HG02798 (cell line): ENCODE results near the gene RYR2.

Experiments used
- ATAC-seq: cut with Tn5 transposase; IDR thresholded peaks from one replicate; pipeline ENCODE4 v1.9.1; 2021; ENCODE audit warnings: mild to moderate bottlenecking; ENCODE audit not compliant: unreplicated experiment, poor library complexity

The RYR2 gene

GRCh38 chr1:237737938-237738610, 696.1 kb downstream of the RYR2 start:
- no peak for ATAC-seq

- no peak for ATAC-seq
Observed at GRCh38 chr1:237740846-237741245, 698.9 kb downstream of the RYR2 start.

- ATAC-seq, result no peak
Observed at GRCh38 chr1:237745545-237745944, 703.6 kb downstream of the RYR2 start.

- no peak for ATAC-seq
Observed at GRCh38 chr1:237748171-237748960, 706.4 kb downstream of the RYR2 start.

GRCh38 chr1:237749122-237749521, 707.1 kb downstream of the RYR2 start:
- no peak for ATAC-seq

- ATAC-seq, result no peak
Observed at GRCh38 chr1:237751090-237751489, 709.1 kb downstream of the RYR2 start.

- no peak for ATAC-seq
Observed at GRCh38 chr1:237754627-237755026, 712.6 kb downstream of the RYR2 start.

GRCh38 chr1:237756304-237756967, 714.5 kb downstream of the RYR2 start:
- ATAC-seq, result no peak

GRCh38 chr1:237759377-237759776, 717.4 kb downstream of the RYR2 start:
- no peak for ATAC-seq

- ATAC-seq, result no peak
Observed at GRCh38 chr1:237760951-237761350, 719.0 kb downstream of the RYR2 start.

GRCh38 chr1:237763137-237763536, 721.2 kb downstream of the RYR2 start:
- no peak for ATAC-seq

- ATAC-seq, result no peak
Observed at GRCh38 chr1:237763751-237764150, 721.8 kb downstream of the RYR2 start.

- ATAC-seq, result no peak
Observed at GRCh38 chr1:237769916-237770315, 727.9 kb downstream of the RYR2 start.

GRCh38 chr1:237772009-237772408, 730.0 kb downstream of the RYR2 start:
- no peak for ATAC-seq

- no peak for ATAC-seq
Observed at GRCh38 chr1:237774246-237774645, 732.3 kb downstream of the RYR2 start.

GRCh38 chr1:237779356-237779755, 737.4 kb downstream of the RYR2 start:
- no peak for ATAC-seq

- no peak for ATAC-seq
Observed at GRCh38 chr1:237786066-237786719, 744.2 kb downstream of the RYR2 start.

- no peak for ATAC-seq
Observed at GRCh38 chr1:237788069-237788468, 746.1 kb downstream of the RYR2 start.

- ATAC-seq, result no peak
Observed at GRCh38 chr1:237789619-237790018, 747.6 kb downstream of the RYR2 start.

GRCh38 chr1:237791592-237791991, 749.6 kb downstream of the RYR2 start:
- ATAC-seq, result no peak

- no peak for ATAC-seq
Observed at GRCh38 chr1:237792149-237792548, 750.2 kb downstream of the RYR2 start.
